IPS-18a (cell line): ENCODE measurements around the gene STXBP3.
"Not testable (repeated sequence)": the region's sequence is repeated elsewhere in the genome, so short reads cannot be mapped to it uniquely, and the experiment has no call there.

ENCODE experiments used
- H3K27ac ChIP-seq: one replicate; pipeline ENCODE4 v1.5.1; 2013; ENCODE audit warnings: low read length
- H3K27me3 ChIP-seq: one replicate; pipeline ENCODE4 v1.6.1; 2013; ENCODE audit warnings: mild to moderate bottlenecking, low read length; ENCODE audit not compliant: control insufficient read depth, insufficient read depth
- H3K36me3 ChIP-seq: one replicate; pipeline ENCODE4 v1.6.1; 2013; ENCODE audit warnings: low read depth, low read length; ENCODE audit not compliant: control insufficient read depth
- H3K4me1 ChIP-seq: one replicate; pipeline ENCODE4 v1.6.1; 2013; ENCODE audit warnings: low read depth, low read length; ENCODE audit not compliant: control insufficient read depth
- H3K4me3 ChIP-seq: one replicate; pipeline ENCODE4 v1.5.1; 2013; ENCODE audit warnings: low read length
- H3K9ac ChIP-seq: one replicate; pipeline ENCODE4 v1.6.1; 2013; ENCODE audit warnings: mild to moderate bottlenecking, low read length, moderate library complexity
- H3K9me3 ChIP-seq: one replicate; pipeline ENCODE4 v1.6.1; 2013; ENCODE audit warnings: low read depth, low read length; ENCODE audit not compliant: control insufficient read depth

Gene STXBP3

GRCh38 chr1:108780937-108781574 lies 34.6 kb downstream of the STXBP3 start:
- peaks cover 13% of the 10 kb centered on the region for H3K9me3 ChIP-seq
- H3K4me1 ChIP-seq = no peaks in the 10 kb centered on the region
- H3K36me3 ChIP-seq = peaks cover 45% of the 10 kb centered on the region
- no peak overlapping the region for H3K9ac ChIP-seq
- H3K27ac ChIP-seq = no peak overlapping the region
- H3K27me3 ChIP-seq = no peaks in the 10 kb centered on the region
- no peak overlapping the region for H3K4me3 ChIP-seq

- not testable (repeated sequence) for H3K27me3 ChIP-seq, H3K4me1 ChIP-seq, H3K4me3 ChIP-seq, H3K27ac ChIP-seq, H3K9ac ChIP-seq
- H3K36me3 ChIP-seq = peaks cover 45% of the 10 kb centered on the region
- H3K9me3 ChIP-seq = peaks cover 17% of the 10 kb centered on the region
Measured at GRCh38 chr1:108781575-108781944, 35.1 kb downstream of the STXBP3 start.

GRCh38 chr1:108785264-108785663 lies 38.8 kb downstream of the STXBP3 start:
- Histone ChIP-seq H3K27me3 (no peaks in the 10 kb centered on the region), H3K4me1 (no peaks in the 10 kb centered on the region), H3K9ac (no peak overlapping the region), H3K4me3 (no peak overlapping the region), H3K27ac (no peak overlapping the region), H3K9me3 (peaks cover 19% of the 10 kb centered on the region), H3K36me3 (peaks cover 25% of the 10 kb centered on the region)

- H3K4me3 ChIP-seq = no peak overlapping the region
- no peaks in the 10 kb centered on the region for H3K4me1 ChIP-seq
- no peak overlapping the region for H3K9ac ChIP-seq
- H3K27ac ChIP-seq = no peak overlapping the region
- no peaks in the 10 kb centered on the region for H3K27me3 ChIP-seq
- H3K9me3 ChIP-seq = peaks cover 19% of the 10 kb centered on the region
- peaks cover 28% of the 10 kb centered on the region for H3K36me3 ChIP-seq
Measured at GRCh38 chr1:108785880-108786279, 39.4 kb downstream of the STXBP3 start.

GRCh38 chr1:108791790-108792189 lies 45.3 kb downstream of the STXBP3 start:
- Histone ChIP-seq H3K27ac (no peak overlapping the region), H3K36me3 (peaks cover 23% of the 10 kb centered on the region), H3K9ac (no peak overlapping the region), H3K4me3 (no peak overlapping the region), H3K4me1 (no peaks in the 10 kb centered on the region), H3K27me3 (no peaks in the 10 kb centered on the region), H3K9me3 (peaks cover 11% of the 10 kb centered on the region)

GRCh38 chr1:108792420-108792819 lies 45.9 kb downstream of the STXBP3 start:
- Histone ChIP-seq H3K9ac (no peak overlapping the region), H3K4me1 (no peaks in the 10 kb centered on the region), H3K36me3 (peaks cover 23% of the 10 kb centered on the region), H3K27me3 (no peaks in the 10 kb centered on the region), H3K9me3 (peaks cover 11% of the 10 kb centered on the region), H3K4me3 (no peak overlapping the region), H3K27ac (no peak overlapping the region)

GRCh38 chr1:108799001-108799400 lies 52.5 kb downstream of the STXBP3 start:
- no peaks in the 10 kb centered on the region for H3K4me1 ChIP-seq
- no peak overlapping the region for H3K9ac ChIP-seq
- H3K4me3 ChIP-seq = no peak overlapping the region
- no peaks in the 10 kb centered on the region for H3K27me3 ChIP-seq
- H3K36me3 ChIP-seq = peaks cover 30% of the 10 kb centered on the region
- H3K27ac ChIP-seq = no peak overlapping the region
- no peaks in the 10 kb centered on the region for H3K9me3 ChIP-seq

- Histone ChIP-seq H3K27ac (no peak overlapping the region), H3K4me3 (no peak overlapping the region), H3K36me3 (peaks cover 20% of the 10 kb centered on the region), H3K9ac (no peak overlapping the region), H3K9me3 (no peaks in the 10 kb centered on the region), H3K27me3 (no peaks in the 10 kb centered on the region), H3K4me1 (no peaks in the 10 kb centered on the region)
Measured at GRCh38 chr1:108801101-108801500, 54.6 kb downstream of the STXBP3 start.

- Histone ChIP-seq H3K27ac (no peak overlapping the region), H3K27me3 (no peaks in the 10 kb centered on the region), H3K9ac (no peak overlapping the region), H3K36me3 (peaks cover 23% of the 10 kb centered on the region), H3K4me3 (no peak overlapping the region), H3K9me3 (no peaks in the 10 kb centered on the region), H3K4me1 (no peaks in the 10 kb centered on the region)
Measured at GRCh38 chr1:108803548-108803947, 57.1 kb downstream of the STXBP3 start.

GRCh38 chr1:108808438-108808837 lies 62.0 kb downstream of the STXBP3 start:
- Histone ChIP-seq H3K36me3 (peaks cover 18% of the 10 kb centered on the region), H3K9me3 (no peaks in the 10 kb centered on the region)

GRCh38 chr1:108811611-108812010 lies 65.1 kb downstream of the STXBP3 start:
- Histone ChIP-seq H3K4me1 (peaks cover 25% of the 10 kb centered on the region), H3K36me3 (peaks cover 16% of the 10 kb centered on the region), H3K4me3 (no peak overlapping the region), H3K27ac (no peak overlapping the region), H3K27me3 (no peaks in the 10 kb centered on the region), H3K9ac (no peak overlapping the region), H3K9me3 (no peaks in the 10 kb centered on the region)

More at GRCh38 chr1:108808438-108808837, 62.0 kb downstream of the STXBP3 start:
- Histone ChIP-seq H3K4me3 (no peak overlapping the region), H3K27me3 (no peaks in the 10 kb centered on the region), H3K27ac (no peak overlapping the region), H3K9ac (no peak overlapping the region), H3K4me1 (no peaks in the 10 kb centered on the region)

- Histone ChIP-seq H3K36me3 (peaks cover 8% of the 10 kb centered on the region), H3K9me3 (no peaks in the 10 kb centered on the region), H3K9ac (no peak overlapping the region), H3K27me3 (no peaks in the 10 kb centered on the region), H3K27ac (no peak overlapping the region), H3K4me3 (no peak overlapping the region), H3K4me1 (peaks cover 28% of the 10 kb centered on the region)
Measured at GRCh38 chr1:108813326-108813725, 66.9 kb downstream of the STXBP3 start.
